Measurements from ENCODE around the gene CDKN1A. TPM values are rescaled to one million over a fixed set of nuclear protein-coding genes. Genes with fewer than 3 reads are reported as not detected.
"Not testable (repeated sequence)": the region's sequence is repeated elsewhere in the genome, so short reads cannot be mapped to it uniquely, and the experiment has no call there.

CDKN1A gene
- total RNA-seq, 1 donor from 2014 or later, result 516 TPM

DNA sequence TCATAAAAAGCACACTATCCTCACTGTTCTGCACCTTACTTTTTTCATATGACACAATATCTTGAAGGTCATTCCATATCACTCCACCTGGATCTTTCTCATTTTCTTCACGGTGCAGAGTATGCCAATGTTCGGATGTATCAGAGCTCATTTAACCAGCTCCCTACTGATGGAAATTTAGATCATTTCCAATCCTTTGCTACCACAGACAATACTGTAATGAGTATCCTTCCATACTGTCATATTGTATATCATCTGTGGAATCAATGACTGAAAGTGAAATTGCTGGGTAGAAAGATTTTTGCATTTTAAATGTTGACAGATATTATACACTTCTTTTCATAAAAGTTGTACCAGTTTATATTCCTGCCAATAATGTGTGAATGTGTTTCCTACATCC lies 16.9 kb downstream of the CDKN1A start:
- DNase-seq (ENCODE audit: low read depth), result no peak

DNA sequence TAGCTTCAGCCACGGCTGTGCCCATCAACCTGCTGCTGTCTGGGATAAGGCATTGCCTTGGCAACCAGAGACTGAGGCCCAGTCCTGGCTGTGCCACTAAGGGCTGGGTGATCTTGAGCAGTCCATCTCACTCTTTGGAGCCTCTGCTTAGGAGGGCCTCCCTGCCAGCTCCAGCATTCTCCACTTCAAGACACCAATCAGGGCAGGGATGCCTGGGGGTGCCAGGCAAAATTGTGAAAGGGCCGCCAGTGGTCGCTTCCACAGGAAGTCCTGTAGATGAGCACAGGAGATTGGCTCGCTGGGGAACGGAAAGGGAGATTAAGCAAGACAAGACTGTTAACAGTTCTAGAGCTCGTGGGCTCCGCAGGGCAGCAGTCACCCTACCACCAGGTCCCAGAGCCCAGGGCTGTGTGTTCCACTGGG lies 19.0 kb downstream of the CDKN1A start, which contains the start of gene RAB44:
Gene RAB44, plus strand, starts transcription at position 346 of the 423 bp plus-strand sequence. CDS start 6,410 bp downstream, outside the sequence.
- DNase-seq (ENCODE audit: low read depth), result no peak

DNA sequence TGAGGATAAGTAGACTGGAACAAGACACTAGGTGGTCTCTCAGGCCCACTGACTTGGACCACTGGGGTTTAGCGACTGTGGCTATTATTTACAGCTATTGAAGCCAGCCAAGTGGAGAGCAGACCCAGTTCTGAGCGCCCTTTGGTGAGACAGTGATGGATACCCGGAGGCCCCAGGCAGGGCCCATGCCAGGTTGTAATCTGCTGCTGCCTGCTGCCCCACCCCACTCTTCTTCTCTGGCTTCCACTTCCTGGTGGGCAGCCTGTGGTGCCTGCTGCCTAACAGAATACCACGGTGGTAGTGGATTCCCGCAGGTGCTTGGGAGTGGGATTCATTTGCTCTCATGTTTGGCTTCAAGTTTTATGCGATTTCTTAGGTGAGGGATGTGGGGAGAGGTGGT lies 19.7 kb downstream of the CDKN1A start:
- DNase-seq (ENCODE audit: low read depth), result no peak

DNA sequence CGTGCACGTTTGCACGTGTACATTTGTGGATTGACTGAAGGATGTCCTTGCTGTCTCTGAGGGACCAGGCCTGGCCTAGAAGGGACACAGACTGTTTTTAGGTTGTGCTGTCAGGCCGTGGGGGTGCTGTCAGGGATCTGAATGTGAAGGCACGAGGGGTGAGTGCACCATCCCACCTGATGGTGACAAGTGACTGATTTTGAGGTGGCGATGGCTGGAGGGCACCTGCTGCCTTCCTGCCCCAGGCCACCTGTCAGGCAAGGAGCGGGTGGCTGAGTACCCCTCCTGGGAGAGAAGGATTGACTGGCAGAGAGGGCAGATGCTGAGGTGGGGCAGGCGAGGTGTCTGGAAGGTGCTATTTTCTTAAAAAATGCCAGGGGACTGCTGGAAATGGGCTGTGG lies 20.4 kb downstream of the CDKN1A start:
- DNase-seq (ENCODE audit: low read depth), result no peak

DNA sequence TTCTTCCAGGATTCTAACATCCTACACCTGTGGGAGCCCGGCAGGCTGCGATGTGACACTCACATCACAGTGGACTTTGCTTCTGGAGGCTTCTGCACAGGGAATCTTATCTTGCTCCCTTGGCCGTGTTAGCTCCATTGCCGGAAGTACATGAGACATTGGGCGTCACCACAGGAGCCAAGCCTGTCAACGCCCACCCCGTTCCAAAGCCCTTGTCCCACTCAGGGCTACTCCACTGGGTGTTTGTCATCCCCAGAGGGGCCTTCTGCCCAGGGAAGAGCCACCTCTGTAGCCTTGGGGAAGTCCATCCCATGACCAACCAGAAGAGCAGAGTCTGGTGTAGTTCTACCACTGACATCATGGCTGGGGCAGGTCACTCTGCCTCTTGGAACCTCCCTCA lies 20.8 kb downstream of the CDKN1A start:
- no peak for DNase-seq (ENCODE audit: low read depth)

DNA sequence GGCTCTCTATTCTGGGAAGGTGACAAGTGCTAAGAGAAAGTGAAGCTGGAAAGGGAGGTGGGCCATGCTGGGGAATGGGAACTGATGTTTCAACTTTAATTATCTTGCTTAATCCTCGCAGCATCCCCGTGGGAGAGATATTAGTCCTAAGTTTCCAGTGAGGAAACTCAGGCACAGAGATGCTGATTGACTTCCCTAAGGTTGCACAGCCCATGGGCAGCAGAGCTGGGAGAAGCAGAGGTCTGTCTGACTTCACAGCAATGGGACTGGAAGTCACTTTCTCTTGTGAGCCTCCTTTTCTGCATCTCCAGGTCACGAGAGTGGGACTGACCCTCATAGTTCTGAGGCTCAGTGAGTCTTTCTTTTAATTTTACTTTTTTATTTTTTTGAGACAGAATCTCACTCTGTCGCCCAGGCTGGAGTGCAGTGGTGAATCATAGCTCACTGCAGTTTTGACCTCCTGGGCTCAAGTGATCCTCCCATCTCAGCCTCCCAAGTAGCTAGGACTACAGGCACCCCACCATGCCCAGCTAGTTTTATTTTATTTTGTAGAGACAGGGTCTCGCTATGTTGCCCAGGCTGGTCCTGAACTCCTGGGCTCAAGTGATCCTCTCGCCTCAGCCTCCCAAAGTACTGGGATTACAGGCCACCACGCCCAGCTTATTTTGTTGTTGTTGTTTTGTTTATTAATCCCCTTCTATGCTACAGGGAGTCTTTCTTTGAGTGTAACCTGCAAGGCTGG lies 21.7 kb downstream of the CDKN1A start:
- no peak for DNase-seq (ENCODE audit: low read depth)

DNA sequence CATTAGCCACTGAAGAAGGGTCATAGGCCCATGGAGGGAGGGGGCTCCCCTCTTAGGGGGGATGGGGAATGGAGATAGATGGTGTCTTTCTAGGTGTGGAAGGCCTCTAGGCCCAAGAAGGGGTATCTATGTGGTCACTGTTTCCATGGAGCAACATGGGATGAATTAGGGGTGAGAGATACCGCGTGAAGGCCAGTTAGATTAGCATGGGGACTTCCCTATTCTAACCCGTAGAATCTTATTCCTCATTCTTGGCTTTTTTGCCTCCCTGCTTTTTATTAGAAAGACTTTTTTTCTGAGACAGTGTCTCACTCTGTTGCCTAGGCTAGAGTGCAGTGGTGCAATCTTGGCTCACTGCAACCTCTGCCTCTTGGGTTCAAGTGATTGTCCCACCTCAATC lies 22.3 kb downstream of the CDKN1A start:
- no peak for DNase-seq (ENCODE audit: low read depth)

DNA sequence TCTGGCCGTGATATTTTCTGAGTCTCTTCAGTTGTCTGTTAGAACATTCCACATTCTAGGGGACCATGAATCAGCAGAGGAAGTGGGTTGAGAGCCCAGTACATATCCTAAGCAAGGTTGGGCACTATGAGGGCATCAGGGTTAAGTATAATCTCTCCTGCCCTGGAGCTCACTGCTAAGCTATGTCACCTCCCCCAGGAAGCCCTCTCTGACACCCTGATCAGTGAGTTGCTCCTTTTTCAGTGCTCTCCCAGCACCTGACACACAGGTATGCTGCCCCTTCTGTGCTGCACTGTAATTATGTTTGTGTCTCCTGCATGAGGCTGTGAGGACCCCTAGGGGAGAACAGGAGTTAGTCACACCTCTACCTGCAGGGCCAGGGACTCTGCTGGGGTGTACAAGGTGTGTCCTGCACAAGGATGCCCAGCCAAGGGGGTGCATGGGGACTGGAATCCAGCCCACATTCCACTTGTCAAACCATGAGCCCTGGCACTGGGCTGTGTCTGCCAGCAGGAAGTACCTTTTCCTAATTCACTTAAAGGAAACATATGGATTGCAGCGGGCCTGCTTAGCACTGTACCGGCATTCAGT lies 23.0 kb downstream of the CDKN1A start:
- DNase-seq (ENCODE audit: low read depth), result no peak

DNA sequence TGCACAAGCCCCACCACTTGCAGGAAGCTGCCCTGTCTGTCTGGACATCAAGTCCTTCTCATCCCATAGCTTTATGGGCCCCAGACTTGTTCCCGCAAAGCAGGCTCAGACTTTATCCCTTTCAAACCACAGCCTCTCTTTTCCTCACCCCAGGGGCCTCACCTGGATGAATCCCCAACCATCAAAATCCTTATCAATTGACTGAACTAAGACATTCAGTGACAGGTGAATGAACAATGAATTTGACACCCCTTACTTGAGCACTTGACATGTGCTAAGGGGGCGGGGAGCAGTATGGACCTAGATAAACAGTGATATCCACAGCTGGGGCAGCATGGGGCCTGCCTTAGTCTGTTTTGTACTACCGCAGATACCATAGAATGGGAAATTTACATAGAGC lies 24.1 kb downstream of the CDKN1A start:
- no peak for DNase-seq (ENCODE audit: low read depth)

DNA sequence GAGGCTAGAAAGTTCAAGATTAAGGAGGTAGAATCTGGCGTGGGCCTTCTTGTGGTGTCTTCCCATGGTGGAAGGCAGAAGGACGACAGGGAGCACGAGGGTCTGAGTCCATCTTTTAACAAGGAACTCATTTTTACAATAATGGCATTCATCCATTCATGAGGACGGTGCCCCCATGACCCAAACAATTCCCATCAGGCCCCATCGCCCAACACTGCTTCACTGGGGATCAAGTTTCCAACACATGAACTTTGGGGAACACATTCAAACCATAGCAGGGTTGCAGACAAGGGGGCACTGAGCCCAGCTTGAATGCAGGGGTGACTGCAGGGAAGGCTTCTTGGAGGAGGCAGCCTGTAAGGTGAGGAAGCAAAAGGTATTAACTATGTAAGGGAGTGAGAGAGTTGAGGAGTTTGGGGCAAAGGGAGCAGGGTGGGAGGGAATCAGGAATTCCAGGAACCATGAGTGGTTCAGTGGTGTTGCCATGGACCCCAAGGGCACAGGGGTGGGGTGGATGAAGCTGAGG lies 24.6 kb downstream of the CDKN1A start:
- no peak for DNase-seq (ENCODE audit: low read depth)

DNA sequence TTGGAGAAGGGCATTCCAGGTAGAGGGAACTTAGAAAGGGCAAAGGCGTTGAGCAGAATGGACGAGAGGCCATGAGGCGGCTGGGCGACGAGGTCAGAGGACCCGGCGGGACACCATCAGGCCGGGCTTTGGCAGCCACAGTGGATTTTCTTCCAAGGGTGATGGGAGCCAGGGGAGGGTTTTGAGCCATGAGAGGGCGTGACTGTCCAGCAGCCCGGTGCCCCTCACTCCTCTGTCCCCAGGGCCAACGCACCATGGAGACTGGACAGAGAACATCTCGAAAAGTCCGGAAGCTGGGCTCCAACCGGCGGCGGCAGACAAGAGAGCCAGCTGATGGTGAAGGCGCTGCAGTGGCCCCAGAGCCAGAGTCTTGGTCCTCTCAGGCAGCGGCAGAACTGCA lies 25.5 kb downstream of the CDKN1A start:
- no peak for DNase-seq (ENCODE audit: low read depth)

DNA sequence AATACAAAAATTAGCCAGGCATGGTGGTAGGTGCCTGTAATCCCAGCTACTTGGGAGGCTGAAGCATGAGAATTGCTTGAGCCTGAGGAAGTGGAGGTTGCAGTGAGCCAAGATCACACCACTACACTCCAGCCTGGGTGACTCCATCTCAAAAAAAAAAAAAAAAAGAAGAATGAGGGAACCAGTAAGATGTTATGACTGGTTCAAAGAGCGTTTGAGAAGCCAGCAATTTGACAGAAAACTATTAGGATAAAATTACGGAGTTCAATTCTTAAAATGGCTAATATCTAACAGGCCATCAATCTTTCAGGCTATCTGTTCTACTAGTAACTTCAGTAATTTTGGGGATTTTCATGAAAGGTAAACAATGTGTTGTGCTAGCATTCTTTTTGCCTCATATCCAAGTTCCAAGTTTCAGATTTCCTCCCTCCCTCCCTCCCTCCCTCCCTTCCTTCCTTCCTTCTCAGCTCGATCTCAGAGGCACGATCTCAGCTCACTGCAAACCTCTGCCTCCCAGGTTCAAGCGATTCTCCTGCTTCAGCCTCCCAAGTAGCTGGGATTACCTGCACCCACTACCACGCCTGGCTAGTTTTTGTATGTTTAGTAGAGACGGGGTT lies 26.6 kb downstream of the CDKN1A start:
- not testable (repeated sequence) for DNase-seq (ENCODE audit: low read depth)

DNA sequence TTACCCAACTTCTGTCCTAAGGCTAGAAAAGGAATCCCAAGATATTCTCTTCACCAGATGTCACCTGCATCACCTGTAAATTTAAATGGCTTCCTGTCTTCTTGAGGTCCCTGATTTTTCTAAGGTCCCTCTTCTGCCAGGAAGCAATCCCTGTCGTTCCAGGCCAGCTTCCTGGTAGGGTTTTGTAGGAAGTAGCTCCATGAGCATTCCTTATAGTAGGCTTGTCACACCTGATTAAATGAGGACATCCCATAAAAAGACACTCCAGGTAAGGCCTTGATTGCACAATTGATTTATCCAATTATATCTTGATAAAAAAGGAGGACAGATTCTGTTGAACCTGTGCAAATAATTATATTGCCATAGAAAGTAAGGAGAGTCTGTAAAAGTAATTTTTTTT lies 27.8 kb downstream of the CDKN1A start:
- no peak for DNase-seq (ENCODE audit: low read depth)

DNA sequence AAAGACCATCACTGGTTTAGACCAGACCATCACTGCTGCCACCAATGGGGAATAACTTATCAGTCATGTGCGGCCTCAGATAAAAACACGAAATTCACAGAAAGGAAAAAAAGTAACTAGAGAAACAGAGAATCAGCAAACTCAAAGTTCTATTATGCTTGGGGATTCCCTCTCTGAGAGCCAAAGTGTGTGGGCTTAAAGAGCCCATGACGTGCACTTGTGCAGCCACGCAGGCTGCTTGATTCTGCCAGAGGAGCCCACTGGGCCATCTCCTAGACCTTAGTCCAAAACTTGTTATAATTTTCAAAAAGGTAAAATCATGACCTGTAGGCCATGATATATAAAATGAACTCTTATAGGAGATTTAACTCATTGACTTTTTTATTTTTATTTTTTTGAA lies 34.3 kb downstream of the CDKN1A start:
- DNase-seq (ENCODE audit: low read depth), result no peak

DNA sequence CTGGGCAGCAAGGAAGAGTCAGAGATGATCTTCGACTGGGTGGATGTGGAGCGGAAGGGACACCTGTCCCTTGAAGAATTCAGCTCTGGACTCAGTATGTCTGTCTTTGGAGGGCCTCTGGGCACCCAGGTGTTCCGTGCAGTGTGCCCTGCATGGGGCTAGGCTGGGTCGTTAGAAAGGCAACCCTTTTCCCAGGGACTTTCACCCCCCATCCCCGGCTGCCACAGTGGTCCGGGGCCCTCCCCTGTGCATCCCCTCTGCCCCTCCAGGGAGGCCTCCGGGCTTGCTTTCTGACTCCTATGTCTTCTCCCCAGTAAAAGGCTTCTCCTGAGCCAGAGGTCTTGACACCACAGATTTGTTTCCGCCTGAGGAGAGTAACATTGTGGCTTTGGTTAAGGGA lies 35.3 kb downstream of the CDKN1A start:
- DNase-seq (ENCODE audit: low read depth), result no peak

DNA sequence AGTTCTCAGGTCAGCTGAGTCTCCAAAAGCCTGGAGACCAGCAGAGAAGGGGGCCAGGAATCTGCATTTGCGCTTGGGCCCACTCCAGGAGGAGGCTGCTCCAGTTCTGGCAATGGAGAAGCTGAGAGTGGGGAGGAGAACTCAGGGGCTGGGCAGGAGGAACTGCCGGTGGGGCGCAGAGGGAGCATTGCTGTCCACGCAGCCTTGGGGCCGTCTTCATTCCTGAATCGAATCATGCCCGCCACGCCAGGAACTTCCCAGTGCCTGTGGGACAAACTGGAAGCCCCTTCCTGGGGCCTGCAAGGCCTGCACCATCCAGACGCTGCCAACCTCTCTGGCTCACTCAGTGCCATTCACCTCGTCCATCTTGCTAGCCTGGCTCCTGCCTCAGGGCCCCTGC lies 36.0 kb downstream of the CDKN1A start:
- DNase-seq (ENCODE audit: low read depth), result no peak

DNA sequence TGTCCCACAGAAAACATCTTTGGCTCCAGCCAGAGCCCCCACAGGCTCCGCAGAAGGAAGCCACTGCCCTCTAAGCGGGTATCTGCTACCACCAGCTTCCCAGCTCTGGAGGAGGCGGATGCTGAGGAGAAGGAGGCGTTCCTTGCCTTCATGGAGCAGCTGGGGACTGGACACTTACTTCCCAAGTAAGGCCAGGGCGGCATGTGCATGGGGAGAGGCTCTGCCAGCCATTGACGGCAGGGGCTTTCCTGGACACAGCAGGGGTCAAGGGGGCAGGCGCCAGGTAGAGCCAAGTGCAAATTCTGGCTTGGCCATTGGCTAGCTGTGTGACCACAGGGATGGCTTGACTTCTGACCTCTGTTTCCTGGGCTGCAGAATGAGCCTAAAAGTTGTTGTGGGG lies 37.0 kb downstream of the CDKN1A start:
- no peak for DNase-seq (ENCODE audit: low read depth)

DNA sequence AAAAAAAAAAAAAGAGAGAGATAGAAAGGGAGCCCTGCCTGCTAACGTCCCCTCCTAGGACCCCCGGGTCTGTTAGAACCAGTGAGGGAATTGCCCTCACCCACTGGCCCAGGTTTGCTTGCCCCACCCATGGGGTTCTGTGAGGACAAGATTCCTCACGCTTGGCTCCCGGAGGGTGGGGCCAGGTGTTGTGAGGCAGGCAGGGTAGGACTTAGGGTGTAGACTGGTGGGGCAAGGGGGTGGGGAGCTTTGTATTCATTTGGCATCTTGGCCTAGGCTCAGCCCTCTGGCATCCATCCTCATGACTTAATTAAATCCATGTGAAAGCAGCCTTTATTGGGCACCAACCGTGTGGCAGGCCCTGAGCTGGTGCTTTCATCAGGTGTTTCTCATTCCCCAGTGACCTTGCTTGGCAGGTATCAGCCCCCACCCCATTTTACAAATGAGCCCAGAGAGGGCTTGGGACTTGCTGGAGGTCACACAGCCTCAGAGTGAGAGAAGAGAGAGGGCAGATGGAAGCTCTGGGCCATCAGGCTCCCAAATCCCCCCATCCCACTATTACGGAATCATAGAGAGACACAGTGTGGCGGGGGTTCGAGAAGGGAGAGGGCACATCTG lies 38.1 kb downstream of the CDKN1A start:
- DNase-seq (ENCODE audit: low read depth), result no peak

DNA sequence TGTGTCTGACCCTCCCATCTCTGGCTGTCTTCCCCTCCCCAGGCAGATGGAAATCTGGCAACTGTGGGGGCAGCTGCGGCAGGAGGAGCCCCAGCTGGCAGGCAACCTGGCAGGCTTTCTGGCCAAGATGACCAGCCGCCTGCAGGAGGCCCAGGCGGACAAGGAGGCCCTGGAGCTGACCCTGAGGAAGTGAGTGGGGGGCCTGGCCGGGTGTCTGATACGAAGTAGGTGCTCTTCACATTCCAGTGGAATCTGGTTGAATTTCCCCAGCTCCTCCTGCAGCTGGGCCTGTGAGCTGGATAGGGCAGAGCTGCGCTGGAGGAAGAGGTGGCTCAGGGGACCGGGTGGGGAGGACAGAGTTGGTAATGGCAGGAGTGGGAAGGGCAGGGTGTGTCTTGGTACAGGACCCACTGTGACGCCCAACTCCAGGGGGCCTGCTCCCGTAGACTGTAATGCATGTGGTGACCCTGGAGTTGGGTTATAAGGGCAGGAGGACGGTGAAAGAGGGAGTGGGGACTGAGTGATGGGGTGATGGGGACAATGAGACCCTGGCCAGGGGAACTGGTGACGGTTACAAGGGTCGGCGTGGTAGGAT lies 38.8 kb downstream of the CDKN1A start:
- no peak for DNase-seq (ENCODE audit: low read depth)

DNA sequence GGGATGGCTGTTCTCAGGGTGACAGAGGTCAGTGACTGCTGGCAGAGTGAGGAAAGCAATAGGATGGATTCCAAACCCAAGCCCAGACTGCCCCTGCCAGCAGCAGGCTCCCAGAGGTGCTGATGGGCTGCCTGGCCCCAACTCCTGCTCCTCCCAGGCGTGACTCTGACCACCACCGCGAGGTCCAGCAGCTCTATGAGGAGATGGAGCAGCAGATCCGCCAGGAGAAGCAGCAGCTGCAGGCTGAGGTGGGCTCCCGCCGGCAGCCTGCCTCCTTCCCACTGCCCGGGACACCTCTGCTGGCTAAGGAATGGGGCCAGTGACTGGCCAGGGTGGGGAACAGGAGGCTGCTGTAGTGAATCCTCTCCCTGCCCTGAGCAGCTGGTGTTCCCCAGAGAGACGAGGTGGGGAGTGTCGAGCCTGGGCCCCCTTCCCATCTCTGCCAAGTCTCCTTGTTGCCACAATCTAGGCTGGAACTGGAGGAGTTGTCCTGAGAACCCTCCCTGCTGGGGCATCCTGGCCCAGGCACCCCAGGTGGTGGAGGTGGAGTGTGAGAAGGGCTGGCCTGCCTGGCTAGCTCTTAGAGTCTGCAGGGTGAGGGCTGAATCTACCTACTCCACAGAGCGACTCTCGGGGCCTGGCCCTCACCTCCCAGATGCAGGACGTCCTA lies 39.5 kb downstream of the CDKN1A start:
- no peak for DNase-seq (ENCODE audit: low read depth)

DNA sequence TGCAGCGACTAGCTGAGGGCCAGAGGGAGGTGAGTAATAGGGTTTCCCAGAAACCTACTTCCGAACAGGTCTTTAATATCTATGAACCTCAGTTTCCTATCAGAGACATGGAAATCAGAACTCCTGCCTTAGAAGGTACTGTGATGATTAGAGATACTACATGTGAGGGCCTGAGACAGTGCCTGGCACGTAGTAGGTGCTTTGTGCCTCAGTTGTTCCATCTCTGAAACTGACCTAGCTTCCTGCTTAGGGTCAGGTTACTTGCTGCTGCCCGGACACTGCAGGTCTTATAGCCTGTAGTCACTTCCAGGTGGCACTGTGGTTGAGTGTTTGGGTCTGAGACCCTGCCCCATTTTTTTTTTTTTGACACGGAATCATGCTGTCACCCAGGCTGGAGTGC lies 40.0 kb downstream of the CDKN1A start:
- no peak for DNase-seq (ENCODE audit: low read depth)

DNA sequence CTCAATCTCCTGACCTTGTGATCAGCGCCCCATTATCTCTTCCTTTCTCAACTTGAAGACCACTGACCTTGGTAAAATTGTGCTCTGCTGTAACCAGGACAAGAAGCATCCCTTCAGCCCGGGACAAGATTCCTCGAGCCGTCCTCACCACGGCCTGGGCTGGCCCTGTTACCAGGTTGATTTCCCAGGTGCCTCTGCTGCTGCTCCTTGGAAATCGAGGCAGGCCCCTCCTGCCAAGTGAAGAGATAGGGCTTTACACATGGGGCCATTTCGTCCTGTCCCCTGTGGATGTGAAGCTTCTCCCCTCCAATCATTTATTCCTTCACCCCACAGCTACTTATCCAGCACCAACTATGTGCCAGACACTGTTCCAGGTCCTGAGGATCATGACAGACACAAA lies 40.6 kb downstream of the CDKN1A start:
- no peak for DNase-seq (ENCODE audit: low read depth)

Measured in renal cortical epithelial cell (primary cell).